Chondrocyte (in vitro differentiated cells): ENCODE results near the gene CENPX. TPM values are rescaled to one million over a fixed set of nuclear protein-coding genes. Genes with fewer than 3 reads are reported as not detected.

ENCODE experiments used
- DNase-seq: peaks from one replicate; pipeline ENCODE4 v3.0.0; 2021; ENCODE audit warnings: mixed read lengths, low spot score
- H3K27ac Mint-ChIP-seq: one replicate; pipeline ENCODE4 v1.8.0; 2021; ENCODE audit warnings: mild to moderate bottlenecking, moderate library complexity, mixed read lengths; ENCODE audit not compliant: unreplicated experiment
- H3K27me3 Mint-ChIP-seq: 2 replicates; pipeline ENCODE4 v1.8.0; 2021; ENCODE audit warnings: low read depth, mixed read lengths
- H3K36me3 Mint-ChIP-seq: 2 replicates; pipeline ENCODE4 v1.8.0; 2021; ENCODE audit warnings: low read depth, mixed read lengths
- H3K4me1 Mint-ChIP-seq: 2 replicates; pipeline ENCODE4 v1.8.0; 2021; ENCODE audit warnings: low read depth, mild to moderate bottlenecking, mixed read lengths
- H3K4me3 Mint-ChIP-seq: one replicate; pipeline ENCODE4 v1.8.0; 2021; ENCODE audit warnings: mild to moderate bottlenecking, moderate library complexity, mixed read lengths; ENCODE audit not compliant: unreplicated experiment
- H3K9me3 Mint-ChIP-seq: 2 replicates; pipeline ENCODE4 v1.8.0; 2021; ENCODE audit warnings: low read depth, mixed read lengths
- CTCF ChIP-seq: fragments of 200-600 bp; sonication (generic); IDR thresholded peaks from 2 replicates; pipeline ENCODE4 v1.5.0; 2021; ENCODE audit warnings: antibody characterized with exemption, mild to moderate bottlenecking, moderate library complexity
- total RNA-seq: library from RNA; stranded (reverse); gene quantifications from 3 replicates; pipeline ENCODE4 v1.2.1, GENCODE V29; 2021

Gene CENPX
- total RNA-seq, 1 donor from 2014 or later = 18.1 TPM

GRCh38 chr17:82007495-82008257 is 15.0 kb downstream of the CENPX start:
- no peaks in the 10 kb centered on the region for H3K9me3 Mint-ChIP-seq
- H3K4me3 Mint-ChIP-seq = no peak overlapping the region
- DNase-seq = no peak
- no peak overlapping the region for H3K27ac Mint-ChIP-seq
- peaks cover 18% of the 10 kb centered on the region for H3K4me1 Mint-ChIP-seq
- no peaks in the 10 kb centered on the region for H3K27me3 Mint-ChIP-seq
- no peaks in the 10 kb centered on the region for H3K36me3 Mint-ChIP-seq
- TF ChIP-seq CTCF = peak; percentile 29

GRCh38 chr17:82007228-82007494 is 15.5 kb downstream of the CENPX start:
- DNase-seq = no peak
- Mint-ChIP-seq H3K36me3 (no peaks in the 10 kb centered on the region), H3K4me1 (peaks cover 18% of the 10 kb centered on the region), H3K27ac (no peak overlapping the region), H3K4me3 (no peak overlapping the region), H3K27me3 (no peaks in the 10 kb centered on the region), H3K9me3 (no peaks in the 10 kb centered on the region)
- TF ChIP-seq CTCF = no peak

GRCh38 chr17:82006468-82007227 is 16.0 kb downstream of the CENPX start:
- H3K36me3 Mint-ChIP-seq = no peaks in the 10 kb centered on the region
- no peak overlapping the region for H3K27ac Mint-ChIP-seq

GRCh38 chr17:82005701-82006348 is 16.9 kb downstream of the CENPX start:
- TF ChIP-seq CTCF = no peak
- no peaks in the 10 kb centered on the region for H3K27me3 Mint-ChIP-seq
- no peak for DNase-seq
- H3K9me3 Mint-ChIP-seq = no peaks in the 10 kb centered on the region
- H3K4me1 Mint-ChIP-seq = peaks cover 18% of the 10 kb centered on the region
- no peak overlapping the region for H3K4me3 Mint-ChIP-seq
- H3K36me3 Mint-ChIP-seq = no peaks in the 10 kb centered on the region
- H3K27ac Mint-ChIP-seq = no peak overlapping the region

More at GRCh38 chr17:82006468-82007227, 16.0 kb downstream of the CENPX start:
- DNase-seq = no peak
- peaks cover 18% of the 10 kb centered on the region for H3K4me1 Mint-ChIP-seq
- no peaks in the 10 kb centered on the region for H3K9me3 Mint-ChIP-seq
- TF ChIP-seq CTCF = no peak
- H3K27me3 Mint-ChIP-seq = no peaks in the 10 kb centered on the region
- H3K4me3 Mint-ChIP-seq = no peak overlapping the region
